ENCODE measurements around the gene SNRNP48. TPM values are rescaled to one million over a fixed set of nuclear protein-coding genes. Genes with fewer than 3 reads are reported as not detected.

The SNRNP48 gene
- total RNA-seq, 1 experiment from 2014 or later, result 7.7 TPM

DNA sequence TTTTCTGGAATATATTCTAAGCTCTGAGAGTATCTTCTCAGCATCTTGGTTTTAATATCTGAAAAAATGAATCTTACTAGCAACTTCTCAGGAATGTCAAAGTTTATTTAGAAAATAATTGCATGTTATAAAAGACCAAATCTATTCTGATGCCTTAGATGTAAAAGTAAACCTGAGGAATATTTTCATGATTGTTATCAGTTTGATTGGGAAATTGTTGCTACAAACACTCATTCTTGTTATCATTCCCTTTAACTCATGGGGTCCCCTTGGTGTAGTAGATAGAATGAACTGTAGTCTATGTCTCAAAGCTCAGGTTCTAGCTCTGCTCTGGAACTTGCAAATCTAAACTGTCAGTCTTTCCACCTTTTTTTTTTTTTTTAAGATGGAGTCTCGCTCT, 50.0 kb downstream of the SNRNP48 start:
- intact Hi-C loops (cut with micrococcal nuclease), result loop anchor here (5.0 kb wide), 1 partner anchor 57 kb away; no protein-coding TSS in a partner anchor
- H3K4me2 ChIP-seq (ENCODE audit: low read length), result no peak overlapping the region
- H3K27ac ChIP-seq (ENCODE audit: low read length), result no peak overlapping the region

DNA sequence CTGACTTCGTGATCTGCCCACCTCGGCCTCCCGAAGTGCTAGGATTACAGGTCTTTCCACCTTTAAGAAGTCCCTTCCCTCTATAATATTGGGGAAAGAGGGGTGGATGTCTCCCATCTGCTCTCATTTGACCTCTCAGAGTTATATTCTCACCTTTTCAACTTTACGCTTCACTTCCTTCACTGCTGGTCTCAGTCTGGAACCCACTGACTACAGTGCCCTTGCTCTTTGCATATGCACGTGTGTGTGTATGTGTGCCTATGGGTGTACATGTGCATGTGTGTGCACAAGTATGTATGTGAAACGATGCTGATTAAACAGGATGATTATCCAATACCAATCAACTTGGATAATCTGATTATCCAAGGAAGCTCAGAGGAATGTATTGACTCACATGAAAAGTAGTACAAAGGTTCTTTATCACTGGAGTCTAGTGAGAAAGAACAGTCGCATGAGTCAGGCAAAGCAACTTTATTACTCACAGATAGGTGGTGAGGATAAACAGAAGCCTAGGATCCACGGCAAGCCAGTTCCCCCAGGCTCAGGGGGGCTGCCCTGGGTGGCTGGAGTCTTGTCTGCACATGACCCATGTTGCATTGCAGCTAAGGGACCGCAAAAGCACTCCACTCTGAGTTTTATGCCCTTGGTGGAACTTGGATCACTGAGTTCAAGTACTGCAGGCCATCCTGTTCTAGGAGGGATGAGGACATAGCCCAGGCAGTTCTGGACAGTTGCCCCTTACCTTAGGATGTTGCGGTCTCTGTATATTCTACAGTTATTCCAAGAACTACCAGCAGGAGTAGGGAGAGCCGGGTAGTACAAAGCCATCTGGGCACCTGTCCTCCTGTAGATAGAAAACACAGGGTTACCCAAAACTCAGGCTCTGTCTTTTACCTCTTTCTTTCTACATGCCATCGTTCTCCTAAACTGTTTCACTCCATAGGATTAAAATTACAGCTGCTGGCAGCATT, 50.9 kb downstream of the SNRNP48 start:
- ChIA-PET POLR2A (ENCODE audit: unreplicated experiment) (no interaction called here), CTCF (interaction anchor here (0.5 kb wide), 1 partner anchor 847 kb away, joined by 3 read pairs; no protein-coding TSS in a partner anchor)
- Histone ChIP-seq H4K20me1 (ENCODE audit: low read length) (no peaks in the 10 kb centered on the region), H2AFZ (ENCODE audit: low read length) (no peak overlapping the region), H3K9me3 (ENCODE audit: low read length) (no peaks in the 10 kb centered on the region), H3K4me3 (ENCODE audit: low read length) (no peak overlapping the region), H3K9ac (ENCODE audit: low read length) (no peak overlapping the region), H3K27ac (ENCODE audit: low read length) (peak overlapping the region; percentile 30), H3K36me3 (ENCODE audit: low read depth, low read length) (no peaks in the 10 kb centered on the region), H3K4me2 (ENCODE audit: low read length) (peak overlapping the region; percentile 62), H3K9me2 (replicated peaks; ENCODE audit: low read length) (no peaks in the 10 kb centered on the region), H3K27me3 (ENCODE audit: low read length) (no peaks in the 10 kb centered on the region), H3F3A (ENCODE audit: low read length, unreplicated experiment) (no peaks in the 10 kb centered on the region), H3K79me2 (ENCODE audit: low read length) (no peaks in the 10 kb centered on the region), H3K4me1 (ENCODE audit: insufficient read depth, low read length) (peaks cover 46% of the 10 kb centered on the region)
- ATAC-seq (peak; percentile 75), DNase-seq (peak; percentile 94)
- intact Hi-C loops (cut with micrococcal nuclease), result loop anchor here (5.0 kb wide), 1 partner anchor 56 kb away; no protein-coding TSS in a partner anchor
- TF ChIP-seq, protein P1, sequence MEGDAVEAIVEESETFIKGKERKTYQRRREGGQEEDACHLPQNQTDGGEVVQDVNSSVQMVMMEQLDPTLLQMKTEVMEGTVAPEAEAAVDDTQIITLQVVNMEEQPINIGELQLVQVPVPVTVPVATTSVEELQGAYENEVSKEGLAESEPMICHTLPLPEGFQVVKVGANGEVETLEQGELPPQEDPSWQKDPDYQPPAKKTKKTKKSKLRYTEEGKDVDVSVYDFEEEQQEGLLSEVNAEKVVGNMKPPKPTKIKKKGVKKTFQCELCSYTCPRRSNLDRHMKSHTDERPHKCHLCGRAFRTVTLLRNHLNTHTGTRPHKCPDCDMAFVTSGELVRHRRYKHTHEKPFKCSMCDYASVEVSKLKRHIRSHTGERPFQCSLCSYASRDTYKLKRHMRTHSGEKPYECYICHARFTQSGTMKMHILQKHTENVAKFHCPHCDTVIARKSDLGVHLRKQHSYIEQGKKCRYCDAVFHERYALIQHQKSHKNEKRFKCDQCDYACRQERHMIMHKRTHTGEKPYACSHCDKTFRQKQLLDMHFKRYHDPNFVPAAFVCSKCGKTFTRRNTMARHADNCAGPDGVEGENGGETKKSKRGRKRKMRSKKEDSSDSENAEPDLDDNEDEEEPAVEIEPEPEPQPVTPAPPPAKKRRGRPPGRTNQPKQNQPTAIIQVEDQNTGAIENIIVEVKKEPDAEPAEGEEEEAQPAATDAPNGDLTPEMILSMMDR (conservative IDR thresholded peaks at IDR 0.05; ENCODE audit: low read depth, low read length), result no peak; the same call in 1 of the 2 replicates
- no peak for TF ChIP-seq EZH2 (IDR thresholded peaks at IDR 0.05; ENCODE audit: low read length, unreplicated experiment)
- no peak for TF ChIP-seq EZH2phosphoT487 (IDR thresholded peaks at IDR 0.05; ENCODE audit: borderline replicate concordance, low read length)
- BruUV-seq (replicated peaks), result no TSS peak

More for the DNA sequence above, 50.0 kb downstream of the SNRNP48 start:
- Histone ChIP-seq H3K79me2 (ENCODE audit: low read length) (no peaks in the 10 kb centered on the region), H3K27me3 (ENCODE audit: low read length) (no peaks in the 10 kb centered on the region), H3K4me1 (ENCODE audit: insufficient read depth, low read length) (peaks cover 41% of the 10 kb centered on the region), H3K9me2 (replicated peaks; ENCODE audit: low read length) (no peaks in the 10 kb centered on the region), H4K20me1 (ENCODE audit: low read length) (no peaks in the 10 kb centered on the region), H3K9ac (ENCODE audit: low read length) (no peak overlapping the region), H3K4me3 (ENCODE audit: low read length) (no peak overlapping the region), H3K36me3 (ENCODE audit: low read depth, low read length) (no peaks in the 10 kb centered on the region), H3F3A (ENCODE audit: low read length, unreplicated experiment) (no peaks in the 10 kb centered on the region), H2AFZ (ENCODE audit: low read length) (no peak overlapping the region), H3K9me3 (ENCODE audit: low read length) (no peaks in the 10 kb centered on the region)
- BruUV-seq (replicated peaks), result no TSS peak
- POLR2A ChIA-PET (ENCODE audit: unreplicated experiment), result no interaction called here
- no peak for DNase-seq
- TF ChIP-seq EZH2phosphoT487 (IDR thresholded peaks at IDR 0.05; ENCODE audit: borderline replicate concordance, low read length), result no peak
- TF ChIP-seq, protein P1 (conservative IDR thresholded peaks at IDR 0.05; ENCODE audit: low read depth, low read length), result no peak
- no peak for TF ChIP-seq EZH2 (IDR thresholded peaks at IDR 0.05; ENCODE audit: low read length, unreplicated experiment)
- CTCF ChIA-PET, result no interaction called here
- no peak for ATAC-seq

Measured in PC-3 (cell line).